Tibial artery (tissue), 4 donors: ENCODE measurements around the gene TSPAN3.

ENCODE experiments used
- DNase-seq, 2 donors: peaks; one replicate each; pipeline ENCODE4 v3.0.0-alpha.2; 2019
- H3K27ac ChIP-seq, 2 donors: fragments of 200-600 bp; sonication (generic) in 1 of 2; 1 replicate in 1 of 2; 2 replicates in 1 of 2; pipeline ENCODE4 v1.5.1; 2018 to 2019; ENCODE audit warnings: mild to moderate bottlenecking in 1 of 2
- H3K27me3 ChIP-seq, 2 donors: fragments of 200-600 bp; sonication (generic) in 1 of 2; one replicate each; pipeline versions ENCODE4 v1.5.1 to v1.6.0; 2016 to 2019
- H3K36me3 ChIP-seq, 3 donors: fragments of 200-600 bp; sonication (generic) in 2 of 3; one replicate each; pipeline ENCODE4 v1.5.1; 2016 to 2019; ENCODE audit warnings: mild to moderate bottlenecking in 2 of 3
- H3K4me1 ChIP-seq, 4 donors: fragments of 200-600 bp; sonication (generic) in 2 of 4; 1 replicate in 3 of 4; 2 replicates in 1 of 4; pipeline ENCODE4 v1.5.1; 2016 to 2019
- H3K4me3 ChIP-seq, 2 donors: fragments of 200-600 bp; sonication (generic) in 1 of 2; 1 replicate in 1 of 2; 2 replicates in 1 of 2; pipeline ENCODE4 v1.5.1; 2018 to 2019; ENCODE audit warnings: mild to moderate bottlenecking in 2 of 2
- H3K9me3 ChIP-seq, 3 donors: fragments of 200-600 bp; sonication (generic) in 1 of 3; one replicate each; pipeline ENCODE4 v1.5.1; 2016 to 2019
- intact Hi-C: fragments of 100-400 bp; cut with DNase I; formaldehyde crosslinking; loops from one replicate; pipeline ENCODE4 v1.15.0; 2023; ENCODE audit warnings: low total_unique reads
- TF ChIP-seq, protein P1 (sequence below), 2 experiments: fragments of 200-600 bp in 1 of 2; fragments of 450-650 bp in 1 of 2; IDR thresholded peaks; one replicate each; pipeline ENCODE4 v1.5.1; 2017 to 2019; ENCODE audit warnings: antibody characterized with exemption in 2 of 2, mild to moderate bottlenecking in 1 of 2, moderate library complexity in 1 of 2

Gene TSPAN3

DNA sequence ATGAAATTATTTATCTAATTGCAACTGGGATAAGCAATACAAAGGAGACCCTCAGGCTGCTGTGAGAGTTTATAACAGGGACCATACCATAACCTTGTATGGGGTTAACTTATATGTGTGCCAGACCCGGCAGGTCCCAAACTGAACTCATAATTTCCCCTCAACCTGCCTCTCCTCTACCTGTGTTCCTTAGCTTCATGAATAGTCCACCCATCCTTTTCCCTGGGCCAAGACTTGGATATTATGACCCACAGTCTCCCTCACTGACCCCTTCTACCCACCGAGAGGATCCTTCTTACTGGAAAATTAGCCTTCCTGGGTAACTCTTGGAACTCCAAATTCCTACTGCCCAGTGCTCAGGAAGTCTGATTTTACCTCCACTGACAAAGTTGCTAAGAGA is 3.4 kb upstream of the TSPAN3 start:
- intact Hi-C loops, result no loop called here
- H3K4me3 ChIP-seq, result no peak overlapping the region
- peaks cover 0 to 11% (median 5%) of the 10 kb centered on the region in 4 donors for H3K4me1 ChIP-seq
- no peaks in the 10 kb centered on the region for H3K9me3 ChIP-seq
- DNase-seq, result no peak
- H3K27ac ChIP-seq, result no peak overlapping the region
- TF ChIP-seq, protein P1, sequence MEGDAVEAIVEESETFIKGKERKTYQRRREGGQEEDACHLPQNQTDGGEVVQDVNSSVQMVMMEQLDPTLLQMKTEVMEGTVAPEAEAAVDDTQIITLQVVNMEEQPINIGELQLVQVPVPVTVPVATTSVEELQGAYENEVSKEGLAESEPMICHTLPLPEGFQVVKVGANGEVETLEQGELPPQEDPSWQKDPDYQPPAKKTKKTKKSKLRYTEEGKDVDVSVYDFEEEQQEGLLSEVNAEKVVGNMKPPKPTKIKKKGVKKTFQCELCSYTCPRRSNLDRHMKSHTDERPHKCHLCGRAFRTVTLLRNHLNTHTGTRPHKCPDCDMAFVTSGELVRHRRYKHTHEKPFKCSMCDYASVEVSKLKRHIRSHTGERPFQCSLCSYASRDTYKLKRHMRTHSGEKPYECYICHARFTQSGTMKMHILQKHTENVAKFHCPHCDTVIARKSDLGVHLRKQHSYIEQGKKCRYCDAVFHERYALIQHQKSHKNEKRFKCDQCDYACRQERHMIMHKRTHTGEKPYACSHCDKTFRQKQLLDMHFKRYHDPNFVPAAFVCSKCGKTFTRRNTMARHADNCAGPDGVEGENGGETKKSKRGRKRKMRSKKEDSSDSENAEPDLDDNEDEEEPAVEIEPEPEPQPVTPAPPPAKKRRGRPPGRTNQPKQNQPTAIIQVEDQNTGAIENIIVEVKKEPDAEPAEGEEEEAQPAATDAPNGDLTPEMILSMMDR (IDR thresholded peaks at IDR 0.05), result no peak
- no peaks in the 10 kb centered on the region for H3K36me3 ChIP-seq
- H3K27me3 ChIP-seq, result no peaks in the 10 kb centered on the region

DNA sequence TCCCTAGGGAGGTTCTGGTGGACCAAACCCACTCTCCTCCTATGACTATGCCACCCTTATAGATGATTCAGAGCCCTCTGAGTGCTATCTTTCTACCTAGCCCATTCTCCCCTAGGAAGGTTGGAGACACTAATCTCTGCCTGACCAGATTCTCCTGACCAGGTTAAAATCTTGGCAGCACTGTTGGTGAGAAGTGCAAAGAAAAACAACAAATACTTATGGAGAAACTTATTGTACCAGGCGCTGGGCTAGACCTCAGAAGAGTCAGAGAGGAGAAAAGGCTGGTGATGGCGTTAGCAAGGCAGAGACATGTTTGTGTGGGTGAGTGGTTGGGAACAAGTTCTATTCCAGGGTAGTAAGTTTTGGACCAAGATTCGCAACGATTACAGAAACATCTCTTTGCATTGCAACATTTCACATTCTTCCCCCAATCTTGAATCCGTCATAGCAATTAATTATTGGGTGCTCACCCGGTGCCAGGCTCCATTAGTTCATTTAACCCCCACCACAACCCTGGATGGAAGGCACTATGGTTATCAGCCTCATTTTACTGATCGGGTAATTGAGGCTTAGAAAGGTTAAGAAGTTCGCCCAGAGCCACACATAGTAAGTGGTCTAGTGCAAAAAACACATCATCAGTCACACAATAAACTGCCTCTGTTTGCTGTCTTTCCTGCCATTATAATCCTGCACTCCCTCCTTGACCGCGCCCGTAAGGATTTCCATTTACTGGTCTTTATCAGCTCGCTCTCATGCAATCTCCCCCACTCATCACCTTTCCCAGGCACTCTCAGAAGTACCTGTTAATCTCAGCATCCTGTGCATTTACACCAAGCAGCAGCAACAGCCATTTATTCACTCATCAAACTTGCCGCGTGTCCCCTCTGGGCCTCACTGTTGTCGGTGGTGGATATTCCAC is 655 bp upstream of the TSPAN3 start:
- DNase-seq, result no peak
- Histone ChIP-seq H3K27ac (peak overlapping the region; percentile 86 to 89), H3K36me3 (no peaks in the 10 kb centered on the region), H3K4me1 (peaks cover 0 to 38% (median 5%) of the 10 kb centered on the region in 4 donors), H3K4me3 (peak overlapping the region; percentile 77 to 87), H3K27me3 (no peaks in the 10 kb centered on the region), H3K9me3 (no peaks in the 10 kb centered on the region)
- intact Hi-C loops, result no loop called here
- TF ChIP-seq, protein P1 (IDR thresholded peaks at IDR 0.05), result no peak

DNA sequence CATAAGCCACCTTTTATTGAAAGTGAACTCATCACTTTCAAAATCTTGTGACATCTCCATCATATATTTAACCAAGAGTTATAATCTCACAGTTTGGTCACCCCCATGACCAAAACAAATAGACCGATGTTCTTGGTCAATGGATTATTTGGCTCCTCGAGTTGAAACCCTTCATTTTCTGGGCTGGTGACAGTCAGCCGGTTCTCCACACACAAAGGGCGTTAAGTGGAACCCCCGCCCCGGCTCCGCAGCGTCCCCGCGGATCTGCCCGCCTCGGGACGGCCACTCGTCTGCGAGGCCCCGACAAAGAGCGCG is 772 bp downstream of the TSPAN3 start:
- H3K9me3 ChIP-seq, result no peaks in the 10 kb centered on the region
- H3K4me1 ChIP-seq, result peaks cover 0 to 39% (median 5%) of the 10 kb centered on the region in 4 donors
- no peak for DNase-seq
- intact Hi-C loops, result no loop called here
- H3K4me3 ChIP-seq, result peak overlapping the region; percentile 77 to 87
- TF ChIP-seq, protein P1 (IDR thresholded peaks at IDR 0.05), result no peak
- no peaks in the 10 kb centered on the region for H3K27me3 ChIP-seq
- H3K27ac ChIP-seq, result peak overlapping the region; percentile 86 to 89
- H3K36me3 ChIP-seq, result no peaks in the 10 kb centered on the region

DNA sequence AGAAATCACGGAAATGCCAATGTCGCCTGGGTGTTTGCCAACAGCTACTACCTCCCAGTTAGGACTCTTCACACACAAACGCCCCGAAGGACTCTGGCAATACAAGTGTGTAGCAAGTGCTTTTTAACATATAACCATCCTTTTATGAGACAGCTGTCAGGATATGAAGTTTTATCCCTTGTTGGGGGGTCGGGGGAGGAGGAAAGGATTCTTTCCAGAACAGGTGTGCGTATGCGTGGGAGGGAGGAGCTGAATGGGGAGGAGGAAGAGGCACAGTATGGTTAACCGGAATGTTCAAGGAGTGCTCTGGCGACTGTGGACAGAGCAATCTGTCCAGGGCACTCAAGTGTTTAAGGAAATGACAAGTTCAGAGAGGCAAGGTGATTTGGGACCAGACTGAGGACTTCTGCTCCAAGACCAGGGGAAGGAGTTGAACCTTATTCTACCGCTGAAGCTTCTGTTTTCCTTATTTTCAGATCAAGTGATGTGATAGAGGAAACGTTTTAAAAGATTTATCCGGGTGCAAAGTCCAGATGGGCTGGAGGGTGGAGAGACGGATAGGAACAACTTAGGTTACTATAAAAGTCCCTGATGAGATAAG is 1.3 kb downstream of the TSPAN3 start:
- no peaks in the 10 kb centered on the region for H3K27me3 ChIP-seq
- no peaks in the 10 kb centered on the region for H3K36me3 ChIP-seq
- intact Hi-C loops, result no loop called here
- TF ChIP-seq, protein P1 (IDR thresholded peaks at IDR 0.05), result no peak
- H3K9me3 ChIP-seq, result no peaks in the 10 kb centered on the region
- peak overlapping the region; percentile 77 to 87 for H3K4me3 ChIP-seq
- no peak for DNase-seq
- H3K27ac ChIP-seq, result peak overlapping the region; percentile 86 to 89
- H3K4me1 ChIP-seq, result peaks cover 0 to 44% (median 5%) of the 10 kb centered on the region in 4 donors

DNA sequence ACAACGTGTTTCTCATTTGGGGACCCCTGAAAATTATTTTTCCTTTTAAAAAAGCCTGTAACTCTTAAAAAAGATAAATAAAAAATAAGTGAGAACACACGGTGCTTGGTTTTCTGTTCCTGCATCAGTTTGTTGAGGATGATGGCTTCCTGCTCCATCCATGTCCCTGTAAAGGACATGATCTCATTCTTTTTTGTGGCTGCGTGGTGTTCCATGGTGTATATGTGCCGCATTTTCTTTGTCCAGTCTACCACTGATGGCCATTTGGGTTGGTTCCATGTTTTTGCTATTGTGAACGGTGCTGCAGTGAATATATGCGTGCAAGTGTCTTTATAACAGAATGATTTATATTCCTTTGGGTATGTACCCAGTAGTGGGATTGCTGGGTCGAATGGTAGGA is 2.3 kb downstream of the TSPAN3 start:
- Histone ChIP-seq H3K27ac (no peak overlapping the region), H3K4me1 (peaks cover 0 to 46% (median 5%) of the 10 kb centered on the region in 4 donors), H3K4me3 (no peak overlapping the region), H3K27me3 (no peaks in the 10 kb centered on the region), H3K36me3 (no peaks in the 10 kb centered on the region), H3K9me3 (no peaks in the 10 kb centered on the region)
- TF ChIP-seq, protein P1 (IDR thresholded peaks at IDR 0.05), result no peak
- intact Hi-C loops, result no loop called here
- DNase-seq, result no peak
